ENCODE results near the gene IL17RD.

The IL17RD gene

DNA sequence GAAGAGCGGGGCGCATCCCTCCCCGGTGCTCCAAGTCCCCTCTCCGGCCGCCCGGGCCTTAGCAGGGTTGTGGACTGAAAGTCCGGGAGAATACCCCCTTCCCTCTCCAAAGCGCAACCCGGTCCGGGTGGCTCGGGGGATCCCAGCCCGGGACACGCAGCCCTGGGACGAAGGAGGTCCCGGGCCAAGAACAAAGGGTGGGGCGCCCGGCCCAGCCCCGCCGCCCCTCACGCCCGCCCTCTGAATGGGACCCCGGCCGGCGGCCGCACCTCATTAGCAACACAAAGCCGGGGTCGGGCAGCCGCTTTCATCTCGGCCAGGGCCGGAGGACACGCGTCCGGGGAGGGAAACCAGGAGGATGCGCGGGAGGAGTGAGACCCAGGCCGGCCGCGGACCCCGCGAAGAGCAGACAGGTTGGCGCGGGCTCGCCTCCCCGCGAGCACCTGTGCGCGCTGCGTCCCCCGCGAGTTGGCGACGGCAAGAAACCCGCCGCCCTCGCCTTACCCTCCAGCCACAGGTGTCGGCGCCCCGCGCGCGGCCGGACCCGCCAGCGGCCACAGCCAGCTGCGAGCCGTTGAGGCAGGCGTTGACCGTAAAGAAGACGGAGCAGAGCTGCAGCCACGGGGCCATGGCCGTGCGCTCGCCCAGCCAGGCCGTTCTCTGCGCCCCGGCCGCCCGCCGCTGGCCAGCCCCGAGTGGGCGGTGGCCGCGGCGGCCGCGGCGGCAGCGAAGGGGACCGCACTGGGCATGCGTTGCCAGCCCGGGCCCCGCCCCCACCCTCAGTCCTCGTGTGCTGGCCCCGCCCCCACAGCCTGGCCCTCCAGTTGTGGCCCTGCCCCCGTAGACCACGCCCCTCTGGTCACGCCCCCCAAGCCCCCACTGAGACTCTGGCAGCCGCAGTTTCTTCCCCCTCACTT lies at the start of gene IL17RD:
IL17RD (minus strand) TSS at position 697 of the 917 bp plus-strand sequence; CDS start at position 630, 67 bp downstream.
- DNase-seq, result no peak

DNA sequence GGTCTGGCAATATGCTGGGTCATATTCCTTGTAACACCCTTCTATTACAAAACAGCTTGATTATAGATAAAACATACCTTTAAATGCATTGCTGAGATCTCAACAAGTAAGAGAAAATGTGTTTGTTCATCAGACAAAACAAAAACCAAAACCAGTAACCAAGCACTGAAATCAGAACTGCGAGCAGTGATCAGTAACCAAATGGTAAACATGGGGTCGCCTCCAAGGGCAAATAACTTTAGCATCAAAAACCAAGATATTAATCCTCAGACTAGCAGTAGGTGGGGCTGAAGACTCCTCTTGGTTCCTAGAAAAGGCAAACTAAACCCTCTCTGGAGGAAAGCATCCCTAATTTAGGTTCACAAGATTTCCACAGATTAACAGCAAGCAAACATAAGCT lies 41.3 kb upstream of the IL17RD start:
- DNase-seq, result no peak

DNA sequence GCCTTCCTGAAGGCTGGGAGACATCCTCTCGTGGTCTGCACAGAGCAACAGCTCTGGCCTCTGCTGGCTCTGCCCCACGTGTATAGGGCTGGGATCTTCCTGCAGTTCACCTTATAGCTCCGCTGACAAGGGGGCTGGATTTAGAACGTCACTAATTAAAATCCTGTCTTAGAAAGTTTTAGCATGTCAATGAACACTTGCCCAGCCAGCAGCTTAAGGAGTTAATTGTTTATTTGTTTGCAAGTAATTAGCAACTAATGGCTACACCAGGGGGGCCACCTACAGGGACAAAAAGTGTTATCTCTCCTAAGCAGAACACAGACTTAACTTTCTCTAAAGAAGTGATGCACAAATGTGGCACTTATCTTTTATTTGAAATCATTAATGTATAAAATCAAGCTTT lies 34.7 kb upstream of the IL17RD start, which contains the start of gene HESX1:
HESX1 (minus strand) TSS at position 84 of the 403 bp plus-strand sequence; CDS start at position 24, 60 bp downstream.
- no peak for DNase-seq

DNA sequence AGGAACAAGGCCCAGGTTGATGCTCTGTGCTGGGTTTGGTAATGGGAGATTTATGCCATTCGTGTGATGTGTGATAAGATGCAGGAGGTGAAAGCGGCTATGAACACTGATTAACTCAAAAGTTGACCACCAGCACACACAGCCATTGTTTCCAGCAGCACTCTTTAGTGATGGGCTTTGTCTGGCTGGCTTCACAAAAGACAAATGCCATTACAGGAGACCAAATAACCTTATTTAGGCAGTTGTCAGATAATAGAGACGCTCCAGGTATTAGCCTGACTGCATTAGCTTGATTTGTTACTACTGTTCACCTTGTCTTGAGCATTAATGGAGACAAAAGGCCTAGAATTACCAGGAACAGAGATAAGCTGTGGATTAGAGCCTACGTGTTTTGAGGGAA lies 29.5 kb upstream of the IL17RD start:
- DNase-seq, result no peak

DNA sequence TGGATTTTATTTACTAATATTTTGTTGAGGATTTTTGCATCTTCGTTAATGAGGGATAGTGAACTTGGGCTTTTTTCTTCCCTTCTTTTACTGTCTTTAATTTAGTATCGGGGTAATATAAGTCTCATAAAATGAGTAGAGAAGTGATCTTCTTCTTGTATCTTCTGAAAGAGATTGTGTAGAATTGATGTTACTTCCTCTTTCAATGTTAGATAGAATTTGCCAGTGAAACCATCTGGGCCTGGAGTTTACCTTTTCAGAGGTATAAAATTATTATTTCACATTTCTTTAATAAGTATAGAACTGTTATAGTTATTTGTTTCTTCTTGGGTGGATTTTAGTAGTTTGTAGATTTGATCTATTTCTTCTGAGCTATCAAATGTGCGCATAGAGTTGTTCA lies 26.9 kb upstream of the IL17RD start:
- DNase-seq, result no peak

DNA sequence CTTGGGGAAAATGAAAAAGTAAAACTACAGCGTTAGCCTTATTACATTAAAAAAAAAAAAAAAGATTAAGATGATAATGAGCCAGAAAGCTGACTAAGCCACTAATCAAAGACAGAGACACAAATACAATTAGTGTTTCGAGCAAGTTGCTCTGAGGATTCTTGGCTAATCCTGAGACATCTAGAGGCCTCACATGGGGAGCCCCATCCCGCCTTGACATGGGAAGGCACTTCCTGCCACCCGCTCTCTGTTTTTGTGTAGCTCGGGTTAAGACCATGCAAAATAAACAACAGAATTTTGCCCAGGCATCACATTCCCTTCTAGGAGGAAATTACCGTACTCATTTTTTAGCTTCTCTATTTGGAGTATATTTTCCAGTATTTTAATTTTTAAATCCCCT lies 19.4 kb upstream of the IL17RD start:
- no peak for DNase-seq

DNA sequence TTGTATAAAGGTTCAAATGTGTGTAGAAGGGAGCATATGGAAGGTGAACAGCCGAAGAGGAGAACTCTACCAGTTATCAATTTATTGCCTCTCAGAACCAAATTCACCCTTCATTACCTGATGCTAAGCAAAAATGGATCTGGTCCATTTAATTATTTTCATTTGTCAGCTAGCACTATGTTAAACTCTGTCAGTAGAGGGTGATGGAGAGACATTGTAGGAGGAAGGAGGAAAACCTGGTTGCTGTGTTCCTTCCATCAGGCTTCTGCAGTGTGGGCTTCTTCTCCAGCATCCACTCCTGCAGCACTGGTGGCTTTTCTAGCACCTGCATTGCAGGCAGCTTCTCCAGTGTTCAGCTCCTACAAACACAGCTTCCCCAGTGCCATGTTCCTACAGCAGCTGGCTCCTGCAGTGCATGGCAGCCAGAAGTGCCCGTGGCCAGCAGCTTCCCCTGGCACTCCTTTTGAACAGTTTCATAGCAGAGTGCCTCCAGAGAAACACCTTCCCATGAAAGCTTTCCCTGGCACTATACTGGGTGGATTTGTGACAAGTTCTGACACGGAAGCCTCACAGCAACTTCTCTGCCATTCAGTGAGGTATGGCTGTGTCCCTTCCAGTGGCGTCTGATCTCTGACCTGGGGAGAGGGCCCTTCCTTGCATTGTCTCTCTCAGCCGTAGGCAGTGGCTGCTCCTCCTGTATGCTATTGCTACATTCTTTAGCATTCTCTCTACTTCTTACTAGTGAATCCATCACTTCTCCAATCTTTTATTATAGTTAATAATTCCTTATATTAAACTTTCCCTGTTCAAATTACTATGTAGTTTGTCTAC lies 14.6 kb upstream of the IL17RD start:
- no peak for DNase-seq

DNA sequence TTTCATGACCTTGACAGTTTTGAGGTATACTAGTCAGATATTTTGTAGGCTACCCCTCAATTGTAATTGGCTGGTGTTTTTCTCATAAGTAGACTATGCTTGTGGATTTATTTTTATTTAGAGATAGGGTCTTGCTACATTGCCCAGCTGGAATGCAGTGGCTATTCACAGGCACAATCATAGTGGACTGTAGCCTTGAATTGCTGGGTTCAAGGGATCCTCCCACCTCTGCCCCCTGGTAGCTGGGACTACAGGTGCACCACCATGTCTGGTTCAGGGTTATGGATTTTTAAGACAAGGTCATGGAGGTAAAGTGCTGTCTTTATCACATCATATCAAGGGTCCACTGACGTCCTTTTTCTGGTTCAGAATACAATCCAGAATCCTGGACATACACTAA lies 10.9 kb upstream of the IL17RD start:
- no peak for DNase-seq

DNA sequence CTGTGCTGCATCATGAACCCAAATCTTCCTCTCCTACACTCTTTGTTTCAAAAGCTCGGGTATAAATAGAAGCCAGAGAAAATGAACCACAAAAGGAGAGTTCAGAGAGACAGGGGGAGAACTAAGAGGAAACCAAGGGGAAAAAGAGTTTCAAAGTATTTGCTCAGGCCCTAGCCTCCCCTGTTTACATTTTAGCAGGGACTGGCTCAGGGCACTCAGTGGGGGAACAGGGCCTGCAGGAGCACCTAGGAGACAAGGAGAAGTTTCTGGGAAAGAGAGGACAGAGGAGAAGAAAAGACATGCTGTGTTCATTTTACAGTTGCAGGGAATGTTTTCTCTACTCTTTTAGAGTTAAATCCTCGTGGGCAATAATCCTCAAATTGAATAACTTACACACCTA lies 8.5 kb upstream of the IL17RD start:
- no peak for DNase-seq

DNA sequence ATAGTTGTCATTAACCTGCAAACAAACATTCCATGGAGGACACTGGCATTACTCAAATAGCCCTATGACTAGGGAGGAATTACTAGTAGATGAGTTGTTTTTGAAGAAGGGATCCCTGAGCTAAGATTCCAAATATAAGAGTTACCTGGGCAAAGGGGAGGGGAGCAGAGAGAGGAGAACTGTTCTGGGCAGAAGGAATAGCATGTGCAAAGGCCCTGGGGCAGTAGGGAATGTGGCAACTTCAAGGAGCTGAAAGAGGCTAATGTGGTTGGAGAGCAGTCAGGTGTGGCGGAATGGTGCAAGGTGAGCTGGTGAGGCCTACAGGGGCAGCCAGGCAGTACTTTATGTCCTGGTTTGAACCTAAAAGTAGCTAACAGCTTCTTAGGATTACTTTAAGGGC lies 5.8 kb upstream of the IL17RD start:
- DNase-seq, result no peak

DNA sequence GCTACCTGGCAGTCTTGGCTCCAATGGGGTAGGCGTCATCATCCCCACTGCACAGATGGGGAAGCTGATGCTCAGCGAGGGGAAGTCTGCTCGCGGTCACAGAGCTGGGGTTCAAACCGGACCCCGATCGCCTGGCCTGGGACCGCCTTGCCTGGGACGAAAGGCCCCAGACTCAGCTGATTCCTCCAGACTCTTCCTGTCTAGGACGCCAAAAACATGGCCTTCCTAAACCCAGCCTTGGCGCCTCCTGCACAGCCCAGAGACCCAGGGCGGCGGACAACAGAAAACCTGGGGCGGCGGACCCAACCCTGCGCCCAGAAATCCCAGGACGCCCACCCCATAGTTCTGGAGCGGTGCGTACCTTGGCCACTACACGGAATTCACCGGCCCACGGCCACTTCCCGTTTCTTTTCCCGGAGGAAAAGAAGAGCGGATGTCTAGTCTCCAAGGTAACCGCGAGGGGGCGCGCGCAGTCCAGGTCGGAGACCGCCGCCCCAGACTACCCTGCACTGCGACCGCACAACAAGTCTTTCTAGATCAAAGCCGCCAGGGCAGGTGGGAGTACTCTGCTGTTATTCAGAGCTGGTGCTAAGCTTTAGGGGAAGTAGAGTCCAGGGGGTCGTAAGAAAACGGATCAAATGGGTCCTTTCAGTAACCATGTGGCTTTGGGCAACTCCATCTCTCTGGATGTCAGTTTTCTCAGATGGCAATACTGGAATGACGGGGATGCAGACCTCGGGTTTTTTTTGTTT lies 4.9 kb upstream of the IL17RD start:
- DNase-seq, result no peak

DNA sequence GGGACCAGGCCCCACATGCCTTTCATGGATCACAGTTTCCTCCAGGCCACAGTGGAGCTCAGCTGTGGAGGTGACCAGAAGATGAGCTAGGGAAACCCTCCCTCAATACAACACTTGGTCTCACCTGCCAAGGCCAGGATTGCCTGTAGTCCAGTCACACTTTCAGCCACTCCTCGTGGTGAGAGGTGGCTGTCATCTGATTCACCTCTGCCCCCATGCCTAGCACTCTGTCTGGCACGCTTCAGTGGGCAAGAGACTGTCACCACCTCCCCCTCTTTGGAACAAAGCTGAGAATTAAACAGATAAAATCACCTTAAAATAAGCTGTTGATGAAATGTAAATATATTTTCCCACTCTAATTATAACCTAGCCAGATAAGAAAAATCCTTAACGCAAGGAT lies 4.0 kb upstream of the IL17RD start:
- no peak for DNase-seq

DNA sequence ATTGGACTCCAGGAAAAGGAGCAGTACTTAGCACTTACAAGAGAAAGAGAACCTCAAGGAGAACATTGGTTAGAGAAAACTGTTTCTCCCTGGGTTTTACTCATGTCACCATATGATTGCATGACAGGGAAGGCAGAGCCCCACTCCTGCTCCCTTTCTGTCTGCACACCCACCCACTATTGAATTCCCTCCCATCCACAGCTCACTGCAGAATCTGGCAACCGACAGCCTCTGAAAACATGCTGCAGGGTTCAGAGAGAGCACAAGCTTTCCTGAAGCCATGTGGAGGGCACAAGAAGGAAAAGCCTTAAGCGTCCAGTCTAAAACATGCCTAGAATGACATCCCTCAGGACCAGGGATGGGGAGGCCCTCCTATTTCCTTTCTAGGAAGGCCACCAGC lies 3.0 kb upstream of the IL17RD start:
- DNase-seq, result no peak

DNA sequence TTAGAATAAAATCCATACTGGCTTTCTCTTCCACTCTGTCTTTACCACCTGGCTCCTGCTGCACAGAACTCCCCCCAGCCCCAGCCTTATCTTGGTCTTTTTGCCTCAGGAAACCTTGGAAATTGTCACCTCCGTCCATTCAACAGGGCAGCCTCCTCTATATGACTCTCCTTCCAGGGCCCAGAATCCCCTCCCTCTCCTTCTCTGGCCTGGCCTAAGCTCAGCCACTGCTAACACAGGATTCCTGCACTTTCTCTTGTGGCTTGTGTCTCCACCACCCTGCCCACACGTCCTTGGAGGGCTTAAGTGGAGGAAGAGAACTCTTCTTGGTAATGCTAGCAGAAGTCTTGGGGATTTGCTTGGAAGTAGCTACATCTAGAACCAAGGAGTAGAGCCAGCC lies 1.5 kb upstream of the IL17RD start:
- no peak for DNase-seq

DNA sequence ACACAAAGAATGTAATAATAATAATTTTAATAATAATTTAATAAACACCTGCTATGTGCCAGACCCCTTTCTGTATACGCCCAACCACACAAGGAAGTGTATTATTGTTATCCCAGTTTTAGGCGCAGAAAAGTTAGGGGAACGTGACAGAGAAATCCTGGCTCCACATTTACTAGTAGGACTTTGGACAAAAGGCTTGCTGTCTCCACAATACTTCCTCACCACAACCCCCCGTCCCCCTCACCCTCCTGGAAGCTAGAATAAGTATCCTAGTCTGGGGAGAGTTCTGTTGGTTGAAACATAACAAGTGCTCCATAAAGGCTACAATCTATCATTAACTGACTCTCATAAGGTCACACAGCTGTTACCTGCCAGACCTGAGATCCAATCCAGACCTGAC lies 488 bp upstream of the IL17RD start:
- no peak for DNase-seq

DNA sequence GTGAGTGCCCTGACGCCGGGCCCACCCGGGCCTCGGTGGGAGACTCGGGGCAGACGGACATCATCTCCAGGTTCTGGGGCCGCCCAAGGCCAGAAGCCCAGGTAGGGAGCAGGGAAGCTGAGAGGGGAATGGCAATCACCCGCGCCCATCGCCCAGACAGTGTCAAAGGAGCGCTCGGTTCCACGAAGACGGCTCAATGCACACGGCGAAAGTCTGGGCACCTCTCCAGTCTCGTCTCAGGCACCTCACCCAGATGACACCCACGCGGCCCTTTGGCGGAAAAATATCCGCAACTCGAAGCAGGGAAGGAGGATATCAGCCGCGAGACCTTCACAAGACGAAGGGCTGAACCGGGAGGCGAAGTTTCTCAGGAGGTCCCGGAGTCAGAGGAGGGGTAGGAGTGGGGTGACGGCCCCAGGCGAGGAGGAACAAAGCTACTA lies 916 bp downstream of the IL17RD start:
- no peak for DNase-seq

DNA sequence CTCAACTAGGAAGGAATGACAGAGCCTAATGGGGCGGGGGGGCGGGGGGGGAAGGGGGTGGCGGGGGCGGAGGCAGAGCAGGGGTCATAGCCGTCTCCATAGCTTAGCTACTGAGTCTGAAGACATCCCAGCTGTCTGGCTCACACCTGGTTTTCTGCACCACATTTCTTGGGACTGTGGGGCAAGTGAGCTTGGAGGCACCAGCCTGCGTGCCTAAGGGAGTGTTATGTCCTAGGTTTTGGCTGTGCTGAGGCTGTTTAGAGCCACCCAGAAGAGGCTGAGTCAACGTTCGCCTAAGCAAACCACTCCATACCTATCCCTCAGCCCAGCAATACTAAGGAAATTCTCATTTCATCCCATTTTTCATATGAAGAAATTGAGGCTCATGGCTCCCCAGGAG lies 1.4 kb downstream of the IL17RD start:
- no peak for DNase-seq

DNA sequence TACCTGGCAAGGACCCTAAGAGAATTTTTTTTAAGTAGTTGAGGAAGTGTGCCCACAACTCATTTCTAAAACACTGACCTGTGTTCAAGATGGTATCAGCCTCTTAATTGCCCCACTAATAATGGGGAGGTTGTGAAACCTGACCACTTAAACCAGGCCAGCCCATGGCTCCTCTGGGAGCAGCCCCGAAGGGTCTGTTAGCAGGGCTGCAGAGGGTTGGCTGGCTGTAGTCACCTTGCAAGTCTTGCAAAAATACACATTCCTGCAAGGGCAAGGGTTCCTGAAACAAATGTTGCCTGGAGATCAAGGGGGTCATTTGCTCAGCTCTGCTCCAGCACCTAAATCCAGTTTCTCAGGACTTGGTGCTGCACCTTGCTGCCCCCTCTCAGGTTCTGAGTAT lies 3.2 kb downstream of the IL17RD start:
- no peak for DNase-seq

DNA sequence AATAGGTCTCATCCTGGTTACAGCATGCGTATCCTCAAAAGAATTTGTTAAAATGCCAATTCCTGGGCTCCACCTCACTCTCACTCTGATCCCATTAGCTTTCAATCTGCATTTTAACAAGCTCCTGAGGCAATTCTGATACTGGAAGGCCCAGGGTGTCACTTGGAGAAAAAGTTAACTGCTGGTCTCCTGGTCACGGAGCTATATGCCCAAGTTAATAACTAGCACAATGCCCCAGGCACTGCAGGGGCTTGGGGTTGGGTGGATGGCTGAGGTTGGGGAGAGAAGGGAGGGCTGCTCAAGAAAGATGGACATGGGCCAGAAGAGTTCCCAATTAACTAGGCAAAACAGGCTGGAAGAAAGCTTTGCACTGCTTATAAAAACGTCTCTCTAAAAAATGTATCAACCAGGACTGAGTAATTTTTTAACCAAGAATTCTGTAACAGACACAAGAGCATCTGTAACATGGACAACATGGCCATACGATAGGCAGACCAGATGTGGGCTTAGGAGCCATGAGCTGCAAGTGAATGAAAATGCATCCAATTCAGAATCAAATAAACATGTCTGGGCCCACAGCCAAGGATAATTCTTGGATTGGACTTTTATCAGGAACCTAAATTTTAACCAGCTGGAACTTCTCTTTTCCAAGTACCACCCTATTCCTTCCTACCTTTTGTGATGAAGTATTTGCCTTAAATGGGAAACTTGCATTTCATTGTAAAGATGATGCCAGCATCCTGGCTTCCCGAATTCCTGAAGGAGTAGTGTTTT lies 4.2 kb downstream of the IL17RD start:
- DNase-seq, result no peak

DNA sequence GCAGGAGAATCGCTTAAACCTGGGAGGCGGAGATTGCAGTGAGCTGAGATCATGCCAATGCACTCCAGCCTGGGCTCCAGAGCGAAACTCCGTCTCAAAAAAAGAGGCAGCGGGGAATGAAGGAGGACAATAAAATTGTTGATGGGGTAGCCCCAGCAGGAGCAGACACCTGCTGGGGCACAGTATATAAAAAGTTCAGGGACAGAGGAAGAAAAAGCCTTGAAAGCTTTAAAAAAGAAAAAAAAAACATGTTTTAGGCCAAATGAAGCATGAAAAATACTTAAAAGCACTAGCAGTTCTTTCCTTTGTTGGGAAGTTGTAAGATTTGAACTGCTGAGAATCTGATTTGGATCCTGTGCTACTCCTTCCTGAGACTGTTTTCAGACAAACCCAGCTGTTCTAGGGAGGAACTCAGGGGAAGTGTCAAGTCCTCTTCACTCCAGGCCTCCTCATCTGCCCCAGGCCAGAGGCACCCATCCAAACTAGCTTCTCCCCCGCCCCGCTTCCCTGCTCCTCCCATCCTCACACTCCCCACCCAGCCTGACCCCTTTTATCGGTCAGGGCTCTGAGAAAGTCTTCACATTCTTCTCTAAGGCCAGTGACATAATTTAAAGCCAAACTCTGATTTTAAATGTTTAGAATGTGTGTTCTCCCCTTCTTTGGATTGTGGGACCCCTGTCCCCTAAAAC lies 4.9 kb downstream of the IL17RD start:
- DNase-seq, result no peak
